ENCODE data around the gene TRAPPC2B. TPM values are rescaled to one million over a fixed set of nuclear protein-coding genes. Genes with fewer than 3 reads are reported as not detected.
A peak's percentile ranks its signal among the peaks of the same experiment; 100 is the strongest.
"Not testable (repeated sequence)": the region's sequence is repeated elsewhere in the genome, so short reads cannot be mapped to it uniquely, and the experiment has no call there.

TRAPPC2B gene
- polyA plus RNA-seq, 4 donors, result 14.8 to 20.2 (median 16.6) TPM

DNA sequence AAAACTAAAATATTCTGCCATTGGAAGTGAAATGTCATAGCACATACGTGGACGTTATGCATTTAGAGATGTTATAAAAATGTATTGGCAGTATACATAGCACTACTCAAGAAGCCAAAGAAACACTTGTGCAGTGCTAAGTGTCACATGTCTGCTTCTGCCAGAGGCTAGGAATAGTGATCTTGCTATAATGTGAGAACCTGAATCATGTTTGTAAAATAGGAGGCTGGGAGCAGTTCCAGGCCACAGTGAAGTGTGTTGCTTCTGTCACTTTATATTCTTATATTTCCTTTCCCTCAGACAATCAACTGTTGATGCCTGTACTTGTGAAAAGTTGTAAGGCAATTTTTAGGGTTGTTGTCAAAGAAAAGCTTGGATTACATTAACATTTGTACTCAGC, 3.4 kb downstream of the TRAPPC2B start:
- no peak for DNase-seq (ENCODE audit: low read depth in 4 of 4, low spot score in 3 of 4)

DNA sequence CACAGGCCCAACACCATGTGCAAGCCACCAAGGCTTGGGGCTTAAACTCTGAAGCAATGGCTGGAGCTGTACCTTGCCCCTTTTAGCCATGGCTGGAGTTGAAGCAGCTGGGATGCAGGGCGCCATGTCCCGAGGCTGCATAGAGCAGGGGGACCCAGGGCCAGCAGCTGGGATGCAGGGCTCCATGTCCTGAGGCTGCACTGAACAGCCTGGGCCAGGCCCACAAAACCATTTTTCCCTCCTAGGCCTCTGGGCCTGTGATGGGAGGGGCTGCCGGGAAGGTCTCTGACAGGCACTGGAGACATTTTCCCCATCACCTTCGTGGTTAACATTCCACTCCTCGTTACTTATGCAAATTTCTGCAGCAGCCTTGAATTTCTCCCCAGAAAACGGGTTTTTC, 10.8 kb downstream of the TRAPPC2B start:
- no peak for DNase-seq (ENCODE audit: low read depth in 4 of 4, low spot score in 3 of 4)

DNA sequence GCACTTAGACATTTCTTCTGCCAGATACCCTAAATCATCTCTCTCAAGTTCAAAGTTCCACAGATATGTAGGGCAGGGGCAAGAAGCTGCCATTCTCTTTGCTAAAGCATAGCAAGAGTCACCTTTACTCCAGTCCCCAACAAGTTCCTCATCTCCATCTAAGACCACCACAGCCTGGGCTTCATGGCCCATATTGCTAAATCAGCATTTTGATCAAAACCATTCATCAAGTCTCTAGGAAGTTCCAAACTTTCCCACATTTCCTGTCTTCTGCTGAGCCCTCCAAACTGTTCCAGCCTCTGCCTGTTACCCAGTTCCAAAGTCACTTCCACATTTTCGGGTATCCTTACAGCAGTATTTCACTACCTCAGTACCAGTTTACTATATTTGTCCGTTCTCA, 11.3 kb downstream of the TRAPPC2B start:
- not testable (repeated sequence) for DNase-seq (ENCODE audit: low read depth in 4 of 4, low spot score in 3 of 4)

DNA sequence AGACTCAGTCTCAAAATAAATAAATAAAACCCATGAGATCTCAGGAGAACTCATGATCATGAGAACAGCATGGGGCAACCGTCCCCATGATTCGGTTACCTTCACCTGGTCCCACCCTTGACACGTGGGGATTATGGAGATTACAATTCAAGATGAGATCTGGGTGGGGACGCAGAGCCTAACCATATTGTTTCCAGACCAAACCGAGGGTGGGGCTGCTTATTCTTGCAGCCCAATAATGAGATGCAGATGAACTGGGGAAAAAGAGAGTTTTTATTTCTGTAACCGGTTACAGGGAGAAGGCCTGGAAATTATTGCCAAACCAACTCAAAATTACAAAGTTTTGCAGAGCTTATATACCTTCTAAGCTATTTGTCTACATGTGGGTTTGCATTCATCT, 12.8 kb downstream of the TRAPPC2B start:
- DNase-seq (ENCODE audit: low read depth in 4 of 4, low spot score in 3 of 4), result no peak

DNA sequence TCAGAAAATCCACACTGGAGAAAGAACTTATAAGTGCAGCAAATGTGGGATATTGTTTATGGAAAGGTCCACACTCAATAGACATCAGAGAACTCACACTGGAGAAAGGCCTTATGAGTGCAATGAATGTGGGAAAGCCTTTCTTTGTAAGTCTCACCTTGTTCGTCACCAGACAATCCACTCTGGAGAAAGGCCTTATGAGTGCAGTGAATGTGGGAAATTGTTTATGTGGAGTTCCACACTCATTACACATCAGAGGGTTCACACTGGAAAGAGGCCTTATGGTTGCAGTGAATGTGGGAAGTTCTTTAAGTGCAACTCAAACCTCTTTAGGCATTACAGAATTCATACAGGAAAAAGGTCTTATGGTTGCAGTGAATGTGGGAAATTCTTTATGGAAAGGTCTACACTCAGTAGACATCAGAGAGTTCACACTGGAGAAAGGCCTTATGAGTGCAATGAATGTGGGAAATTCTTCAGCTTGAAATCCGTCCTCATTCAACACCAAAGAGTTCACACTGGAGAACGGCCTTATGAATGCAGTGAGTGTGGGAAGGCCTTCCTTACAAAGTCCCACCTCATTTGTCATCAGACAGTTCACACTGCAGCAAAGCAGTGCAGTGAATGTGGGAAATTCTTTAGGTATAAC, 14.3 kb downstream of the TRAPPC2B start:
- no peak for DNase-seq (ENCODE audit: low read depth in 4 of 4, low spot score in 3 of 4)

DNA sequence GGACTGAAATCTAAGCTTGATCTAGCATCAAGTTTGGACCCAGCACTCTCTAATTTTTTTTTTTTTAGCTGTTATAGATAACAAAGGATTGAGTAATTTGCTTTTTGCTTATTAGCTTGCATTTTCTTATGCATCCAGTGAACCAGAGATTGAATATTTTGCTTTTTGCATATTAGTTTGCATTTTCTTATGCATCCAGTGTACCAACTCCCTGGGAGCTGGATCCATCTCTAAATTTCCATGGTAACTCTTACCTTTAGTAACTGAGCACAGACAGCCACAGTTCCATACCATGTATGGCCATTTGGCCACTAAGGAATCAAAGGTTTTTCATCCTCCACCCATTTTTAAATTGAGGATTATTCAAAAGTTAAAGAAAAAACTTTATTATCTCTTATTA, 17.6 kb downstream of the TRAPPC2B start:
- DNase-seq (ENCODE audit: low read depth in 4 of 4, low spot score in 3 of 4), result no peak

DNA sequence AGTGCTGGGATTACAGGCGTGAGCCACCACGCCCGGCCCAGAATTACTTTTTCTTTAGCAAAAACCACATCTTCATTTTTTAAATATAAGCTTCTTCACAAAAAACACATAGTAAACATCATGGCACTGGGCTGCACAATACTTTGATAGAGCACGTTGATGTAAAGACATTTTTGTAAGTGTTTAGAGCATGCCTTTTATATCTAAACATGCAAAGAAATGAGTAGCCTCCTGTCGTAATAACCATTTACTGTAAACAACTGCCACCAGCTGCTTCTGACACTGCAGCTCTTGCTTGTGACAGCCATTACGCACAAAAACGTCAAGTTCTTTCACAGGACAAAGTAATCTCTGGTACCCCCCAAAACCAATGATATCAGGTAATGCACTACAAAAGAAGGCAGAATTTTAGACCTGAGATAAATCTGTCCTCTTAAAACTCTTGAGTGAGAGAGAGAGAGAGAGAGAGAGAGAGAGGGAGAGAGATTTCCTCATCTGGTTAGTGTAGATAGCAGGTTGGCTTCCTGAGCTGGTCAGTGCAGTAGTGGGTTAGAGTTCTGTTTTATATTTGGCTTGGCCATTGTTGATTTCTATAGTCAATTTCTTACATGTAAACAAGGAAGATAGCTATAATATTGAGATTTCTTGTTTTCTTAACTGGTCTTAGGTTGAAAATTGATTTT, 19.6 kb downstream of the TRAPPC2B start:
- DNase-seq (ENCODE audit: low read depth in 4 of 4, low spot score in 3 of 4), result no peak

DNA sequence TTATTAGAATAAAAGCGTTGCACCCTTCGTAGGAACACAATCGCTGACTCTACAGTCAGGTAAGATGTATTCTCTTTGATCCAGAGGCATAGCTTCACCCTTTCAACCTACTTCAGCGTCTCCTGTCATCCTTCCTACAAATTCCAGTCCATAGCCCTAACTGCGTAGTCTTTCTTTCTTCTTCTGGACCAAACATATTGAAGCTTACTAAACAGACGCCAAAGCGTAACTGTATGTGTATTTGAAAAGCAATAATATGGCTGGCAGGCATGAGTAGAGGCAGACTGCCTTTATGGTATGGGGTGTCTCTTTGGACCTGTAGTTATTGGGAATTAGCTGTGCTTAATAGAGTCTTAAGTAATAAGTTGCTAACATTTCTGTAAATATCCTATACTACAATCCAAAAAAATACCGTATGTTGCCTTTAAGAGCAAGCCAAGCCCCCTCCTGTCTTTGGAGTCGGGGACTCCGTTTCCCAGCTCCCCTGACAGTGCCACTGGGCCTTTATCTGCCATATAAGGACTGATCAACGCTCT, 25.9 kb downstream of the TRAPPC2B start:
- DNase-seq (ENCODE audit: low read depth in 4 of 4, low spot score in 3 of 4), result no peak

DNA sequence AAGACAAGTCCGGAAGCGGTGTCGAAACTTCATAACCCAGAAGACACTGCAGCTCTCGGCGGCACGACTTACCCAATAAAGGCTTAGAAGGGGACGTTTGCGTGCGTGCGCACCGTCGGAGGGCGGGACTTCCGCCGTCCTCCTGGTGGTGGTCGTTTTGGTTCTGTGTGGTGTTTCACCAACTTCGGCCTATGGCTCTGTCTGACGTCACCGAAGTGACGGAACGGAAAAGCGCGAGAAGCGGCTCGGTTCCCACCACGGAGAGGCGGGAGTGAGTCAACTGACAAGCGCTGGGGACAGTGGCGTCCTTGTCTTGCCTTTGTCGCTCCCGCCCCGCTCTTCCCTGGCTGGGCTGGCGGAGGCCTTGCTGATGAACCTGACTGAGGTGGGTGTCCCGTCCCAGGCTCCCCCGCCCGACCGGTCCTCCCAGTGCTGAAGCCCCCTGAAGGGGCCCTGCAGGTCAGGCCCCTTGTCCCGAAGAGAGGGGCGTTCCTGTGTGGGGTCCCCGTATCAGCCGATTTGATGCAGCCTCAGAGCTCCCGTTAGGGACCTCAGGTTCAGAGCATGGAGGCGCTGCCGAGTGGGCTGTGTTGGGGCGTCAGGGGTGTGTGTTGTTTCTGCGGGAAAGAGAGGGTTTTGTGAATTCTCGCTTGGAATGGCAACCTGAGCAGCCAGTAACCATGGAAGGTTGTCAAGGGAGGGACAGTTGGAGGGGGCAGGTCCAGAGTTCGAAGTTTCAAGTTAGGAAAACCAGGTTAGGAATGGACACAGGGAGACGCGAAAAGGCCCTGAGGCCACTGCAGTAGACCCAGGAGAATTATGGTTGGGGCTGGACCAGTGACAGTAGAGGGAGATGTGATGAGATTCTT, 26.6 kb downstream of the TRAPPC2B start, which contains the start of gene ZNF548:
ZNF548 (plus strand) TSS at position 125 of the 869 bp plus-strand sequence; CDS start at position 371, 246 bp downstream.
- peak; percentile 95 to 98 (median 96) for DNase-seq (ENCODE audit: low read depth in 4 of 4, low spot score in 3 of 4)

DNA sequence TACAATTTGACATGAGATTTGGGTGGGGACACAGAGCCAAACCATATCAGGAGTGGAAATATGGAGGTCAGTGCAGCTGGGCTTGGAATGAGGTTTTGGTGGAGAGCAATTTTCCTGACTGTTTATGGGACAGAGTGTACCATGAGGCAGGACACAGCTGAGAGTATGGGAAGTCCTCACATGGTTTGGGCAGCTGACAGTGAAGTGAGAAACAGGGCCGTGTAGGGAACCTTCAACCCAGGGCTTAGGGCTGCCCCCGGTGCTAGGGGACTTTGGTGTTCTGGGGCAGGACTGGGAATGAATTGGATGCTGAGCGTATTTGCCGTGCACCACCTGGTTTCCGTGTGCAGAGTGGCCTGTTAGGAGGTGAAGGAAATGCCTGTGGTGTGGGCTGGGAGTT, 32.4 kb downstream of the TRAPPC2B start:
- no peak for DNase-seq (ENCODE audit: low read depth in 4 of 4, low spot score in 3 of 4)

DNA sequence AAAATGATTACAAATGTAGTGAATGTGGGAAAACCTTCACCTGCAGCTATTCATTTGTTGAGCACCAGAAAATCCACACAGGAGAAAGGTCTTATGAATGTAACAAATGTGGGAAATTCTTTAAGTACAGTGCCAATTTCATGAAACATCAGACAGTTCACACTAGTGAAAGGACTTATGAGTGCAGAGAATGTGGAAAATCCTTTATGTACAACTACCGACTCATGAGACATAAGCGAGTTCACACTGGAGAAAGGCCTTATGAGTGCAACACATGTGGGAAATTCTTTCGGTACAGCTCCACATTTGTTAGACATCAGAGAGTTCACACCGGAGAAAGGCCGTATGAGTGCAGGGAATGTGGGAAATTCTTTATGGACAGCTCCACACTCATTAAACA, 35.5 kb downstream of the TRAPPC2B start:
- DNase-seq (ENCODE audit: low read depth in 4 of 4, low spot score in 3 of 4), result no peak

DNA sequence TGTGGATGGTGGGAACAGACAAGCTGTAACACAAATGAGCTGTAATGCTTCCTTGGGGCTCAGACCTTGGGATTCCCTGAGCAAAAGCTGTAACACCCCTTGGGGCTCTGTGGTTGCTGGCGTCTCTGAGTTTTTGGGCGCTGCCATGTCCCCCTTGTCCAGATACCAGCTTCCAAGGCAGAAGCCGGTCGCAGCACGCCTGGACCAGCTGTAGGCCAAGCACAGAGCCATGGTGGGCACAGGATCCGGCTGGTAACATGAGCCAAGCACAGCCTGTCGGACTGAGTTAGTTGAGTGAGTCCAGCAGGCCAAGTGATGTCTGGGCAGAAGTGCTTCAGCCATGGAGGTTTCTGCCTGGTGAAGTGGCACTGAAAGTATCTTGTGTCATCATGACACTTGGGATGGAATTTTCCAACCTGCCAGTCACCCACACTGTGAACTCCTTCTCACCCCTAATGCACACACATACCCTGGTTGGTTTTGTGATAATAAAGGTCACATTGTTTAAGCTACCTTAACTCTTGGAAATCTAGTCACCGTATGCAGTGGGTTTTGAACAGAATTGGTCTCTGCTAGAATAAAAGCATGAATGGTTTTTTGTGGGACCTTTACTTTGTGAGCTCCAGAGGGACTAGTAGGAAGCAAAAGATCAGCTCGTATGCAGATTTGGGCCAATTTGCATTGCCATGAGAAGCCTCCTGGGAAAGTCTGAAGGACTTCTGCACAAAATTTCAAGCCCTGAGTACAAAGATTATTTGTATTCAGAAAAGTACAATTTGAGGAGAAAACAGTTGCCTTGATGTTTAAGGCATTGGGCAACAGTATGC, 40.6 kb downstream of the TRAPPC2B start:
- DNase-seq (ENCODE audit: low read depth in 4 of 4, low spot score in 3 of 4), result no peak

DNA sequence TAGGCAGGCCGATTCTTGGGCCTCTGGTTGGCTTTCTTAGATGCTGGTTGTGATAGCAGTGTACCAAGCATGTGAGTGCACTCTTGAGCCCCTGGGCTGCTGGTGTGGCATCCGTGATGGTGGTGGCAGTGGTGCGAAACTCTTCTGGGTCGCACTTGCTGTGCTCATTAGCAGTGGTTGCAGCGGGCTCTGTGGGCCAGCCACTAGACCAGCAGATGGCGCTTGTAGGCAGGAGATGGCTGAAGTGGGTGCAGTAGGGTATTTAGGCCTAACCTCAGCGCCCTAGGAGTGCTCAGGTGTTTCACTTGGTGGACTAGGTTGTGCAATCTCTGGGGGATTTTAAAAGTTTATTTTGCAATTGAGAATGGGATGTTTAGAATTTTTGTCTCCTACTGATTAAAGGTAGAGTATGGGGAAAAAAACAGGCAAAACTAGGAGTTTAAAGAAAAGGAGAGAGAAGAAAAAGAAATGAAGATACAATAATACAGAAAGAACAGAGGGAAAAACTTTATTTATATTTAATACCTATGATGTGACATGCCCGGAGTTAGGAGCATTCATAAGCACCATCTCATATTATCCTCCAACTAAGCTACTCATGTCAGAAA, 43.3 kb downstream of the TRAPPC2B start:
- peak in 1 of 4 donors; percentile 32 for DNase-seq (ENCODE audit: low read depth in 4 of 4, low spot score in 3 of 4)

DNA sequence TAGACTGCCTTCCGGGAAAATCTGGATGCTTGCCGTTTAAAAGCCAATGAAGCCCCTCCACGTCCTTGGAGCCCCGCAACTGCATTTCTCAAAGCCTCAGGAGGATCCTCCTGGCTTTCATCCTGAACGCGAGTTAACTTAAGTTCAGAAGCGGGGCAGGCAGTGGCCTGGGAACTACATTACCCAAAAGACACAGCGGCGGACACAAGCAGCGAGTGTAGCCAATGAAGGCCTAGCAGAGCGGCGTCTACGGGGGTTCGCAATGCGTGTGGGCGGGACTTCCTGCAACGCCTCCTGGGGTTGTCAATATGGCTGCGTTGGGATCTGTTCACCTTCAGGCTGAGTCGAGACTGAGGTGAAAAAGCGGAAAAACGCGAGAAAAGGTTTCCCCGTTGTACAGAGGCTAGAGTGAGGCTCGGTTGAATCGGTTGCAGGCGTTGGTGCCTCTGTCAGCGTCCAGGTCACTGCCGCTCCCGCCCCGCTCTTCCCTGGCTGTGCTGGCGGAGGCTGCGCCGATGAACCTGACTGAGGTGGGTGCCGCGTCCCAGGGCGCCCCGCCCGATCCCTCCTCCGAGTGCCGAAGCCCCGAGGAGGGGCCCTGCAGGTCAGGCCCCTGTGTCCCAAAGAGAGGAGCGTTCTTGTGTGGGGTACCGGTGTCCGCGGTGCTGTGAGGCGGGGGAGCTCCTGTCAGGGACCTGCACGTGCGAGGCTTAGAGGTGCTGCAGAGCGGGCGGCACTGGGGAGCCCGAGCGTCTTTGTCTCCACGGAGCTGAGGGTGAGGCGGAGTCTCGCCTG, 47.7 kb downstream of the TRAPPC2B start, which contains the start of gene ZNF17:
ZNF17 (plus strand) TSS at position 285 of the 795 bp plus-strand sequence. CDS start 2,455 bp downstream, outside the sequence.
- DNase-seq (ENCODE audit: low read depth in 4 of 4, low spot score in 3 of 4), result peak; percentile 75 to 91 (median 82)

Other genes with a start within 250 kb of the TRAPPC2B start
- under 1 TPM in 1 of 4 donors, not detected in 3; 0.13 TPM for gene USP29, start 243.6 kb upstream of the TRAPPC2B start, polyA plus RNA-seq (ENCODE audit: insufficient read length in 4 of 4)
- gene ZIM3, start 218.3 kb upstream of the TRAPPC2B start, polyA plus RNA-seq (ENCODE audit: insufficient read length in 4 of 4), result under 1 TPM in 2 of 4 donors, not detected in 2; 0.05 to 0.11 TPM
- gene DUXA, start 196.1 kb upstream of the TRAPPC2B start, polyA plus RNA-seq (ENCODE audit: insufficient read length in 4 of 4), result not detected
- 10 to 100 TPM; 18.5 to 23.4 (median 20.2) TPM for gene ZNF264, start 172.1 kb upstream of the TRAPPC2B start, polyA plus RNA-seq (ENCODE audit: insufficient read length in 4 of 4)
- gene AURKC, start 132.5 kb upstream of the TRAPPC2B start, polyA plus RNA-seq (ENCODE audit: insufficient read length in 4 of 4), result 1 to 10 TPM in 3 of 4 donors, under 1 TPM in 1; 0.96 to 6.5 (median 1.7) TPM
- gene ZNF805, start 122.9 kb upstream of the TRAPPC2B start, polyA plus RNA-seq (ENCODE audit: insufficient read length in 4 of 4), result 1 to 10 TPM; 5.3 to 6.9 (median 6.3) TPM
- 1 to 10 TPM; 2.6 to 3.5 (median 3.0) TPM for gene ZNF460, start 83.1 kb upstream of the TRAPPC2B start, polyA plus RNA-seq (ENCODE audit: insufficient read length in 4 of 4)
- 10 to 100 TPM in 1 of 4 donors, 1 to 10 TPM in 3; 7.2 to 10.3 (median 8.8) TPM for gene ZNF543, start 43.1 kb upstream of the TRAPPC2B start, polyA plus RNA-seq (ENCODE audit: insufficient read length in 4 of 4)
- 10 to 100 TPM; 14.7 to 19.0 (median 17.1) TPM for gene ZNF304, start 12.3 kb upstream of the TRAPPC2B start, polyA plus RNA-seq (ENCODE audit: insufficient read length in 4 of 4)
- 1 to 10 TPM; 2.5 to 6.6 (median 6.0) TPM for gene ZNF547, start within 50 bp of the TRAPPC2B start, polyA plus RNA-seq (ENCODE audit: insufficient read length in 4 of 4)
- gene ZNF548, start 26.3 kb downstream of the TRAPPC2B start, polyA plus RNA-seq (ENCODE audit: insufficient read length in 4 of 4), result 10 to 100 TPM; 21.8 to 27.6 (median 24.8) TPM
- gene ZNF17, start 47.6 kb downstream of the TRAPPC2B start, polyA plus RNA-seq (ENCODE audit: insufficient read length in 4 of 4), result 10 to 100 TPM; 11.7 to 13.9 (median 12.3) TPM
- 10 to 100 TPM in 3 of 4 donors, 1 to 10 TPM in 1; 5.6 to 14.0 (median 12.7) TPM for gene ZNF749, start 71.8 kb downstream of the TRAPPC2B start, polyA plus RNA-seq (ENCODE audit: insufficient read length in 4 of 4)
- gene VN1R1, start 93.6 kb downstream of the TRAPPC2B start, polyA plus RNA-seq (ENCODE audit: insufficient read length in 4 of 4), result 1 to 10 TPM; 1.6 to 5.8 (median 3.1) TPM
- 10 to 100 TPM in 3 of 4 donors, 1 to 10 TPM in 1; 9.8 to 23.2 (median 22.3) TPM for gene ZNF772, start 114.0 kb downstream of the TRAPPC2B start, polyA plus RNA-seq (ENCODE audit: insufficient read length in 4 of 4)
- gene ZNF419, start 124.2 kb downstream of the TRAPPC2B start, polyA plus RNA-seq (ENCODE audit: insufficient read length in 4 of 4), result 10 to 100 TPM; 14.2 to 23.6 (median 20.2) TPM
- 10 to 100 TPM; 10.1 to 13.9 (median 11.6) TPM for gene ZNF773, start 136.4 kb downstream of the TRAPPC2B start, polyA plus RNA-seq (ENCODE audit: insufficient read length in 4 of 4)
- gene ZNF549, start 163.8 kb downstream of the TRAPPC2B start, polyA plus RNA-seq (ENCODE audit: insufficient read length in 4 of 4), result 10 to 100 TPM; 10.5 to 15.7 (median 14.1) TPM
- 10 to 100 TPM; 15.1 to 22.7 (median 21.1) TPM for gene ZNF550, start 196.3 kb downstream of the TRAPPC2B start, polyA plus RNA-seq (ENCODE audit: insufficient read length in 4 of 4)
- 10 to 100 TPM in 1 of 4 donors, 1 to 10 TPM in 3; 7.3 to 10.1 (median 8.6) TPM for gene ZNF416, start 215.4 kb downstream of the TRAPPC2B start, polyA plus RNA-seq (ENCODE audit: insufficient read length in 4 of 4)
- gene ZIK1, start 220.6 kb downstream of the TRAPPC2B start, polyA plus RNA-seq (ENCODE audit: insufficient read length in 4 of 4), result 10 to 100 TPM; 12.9 to 21.4 (median 17.3) TPM
- 1 to 10 TPM; 4.4 to 5.4 (median 4.7) TPM for gene ZNF530, start 236.3 kb downstream of the TRAPPC2B start, polyA plus RNA-seq (ENCODE audit: insufficient read length in 4 of 4)

Data from left renal pelvis (tissue), 4 donors.